Measurements from ENCODE around the gene UBD.

GRCh38 chr6:29554764-29555163 is 4.8 kb downstream of the UBD start:
- TF ChIP-seq POLR2AphosphoS5 (IDR thresholded peaks at IDR 0.05) (no peak), CTCF (IDR thresholded peaks at IDR 0.05) (no peak), POLR2A (IDR thresholded peaks at IDR 0.05) (no peak)
